ENCODE measurements around the gene ATM. TPM values are rescaled to one million over a fixed set of nuclear protein-coding genes. Genes with fewer than 3 reads are reported as not detected.
"Not testable (repeated sequence)": the region's sequence is repeated elsewhere in the genome, so short reads cannot be mapped to it uniquely, and the experiment has no call there.

Gene ATM
- total and polyA plus RNA-seq, 8 donors, result 3.1 to 518 (median 117) TPM

- peaks cover 0 to 12% (median 5%) of the 10 kb centered on the region in 4 donors for H3K9me3 ChIP-seq
- H3K4me3 ChIP-seq, result no peak overlapping the region
- TF ChIP-seq EP300 (IDR thresholded peaks at IDR 0.05), result no peak
- TF ChIP-seq POLR2A (IDR thresholded peaks at IDR 0.05), result no peak
- TF ChIP-seq, protein P1, sequence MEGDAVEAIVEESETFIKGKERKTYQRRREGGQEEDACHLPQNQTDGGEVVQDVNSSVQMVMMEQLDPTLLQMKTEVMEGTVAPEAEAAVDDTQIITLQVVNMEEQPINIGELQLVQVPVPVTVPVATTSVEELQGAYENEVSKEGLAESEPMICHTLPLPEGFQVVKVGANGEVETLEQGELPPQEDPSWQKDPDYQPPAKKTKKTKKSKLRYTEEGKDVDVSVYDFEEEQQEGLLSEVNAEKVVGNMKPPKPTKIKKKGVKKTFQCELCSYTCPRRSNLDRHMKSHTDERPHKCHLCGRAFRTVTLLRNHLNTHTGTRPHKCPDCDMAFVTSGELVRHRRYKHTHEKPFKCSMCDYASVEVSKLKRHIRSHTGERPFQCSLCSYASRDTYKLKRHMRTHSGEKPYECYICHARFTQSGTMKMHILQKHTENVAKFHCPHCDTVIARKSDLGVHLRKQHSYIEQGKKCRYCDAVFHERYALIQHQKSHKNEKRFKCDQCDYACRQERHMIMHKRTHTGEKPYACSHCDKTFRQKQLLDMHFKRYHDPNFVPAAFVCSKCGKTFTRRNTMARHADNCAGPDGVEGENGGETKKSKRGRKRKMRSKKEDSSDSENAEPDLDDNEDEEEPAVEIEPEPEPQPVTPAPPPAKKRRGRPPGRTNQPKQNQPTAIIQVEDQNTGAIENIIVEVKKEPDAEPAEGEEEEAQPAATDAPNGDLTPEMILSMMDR (IDR thresholded peaks at IDR 0.05), result no peak
- TF ChIP-seq POLR2AphosphoS5 (IDR thresholded peaks at IDR 0.05), result no peak
- H3K27me3 ChIP-seq, result no peaks in the 10 kb centered on the region
- no peak overlapping the region for H3K27ac ChIP-seq
- intact Hi-C loops (cut with DNase I; ENCODE audit: low total_unique reads), result no loop called here
- no peaks in the 10 kb centered on the region for H3K4me1 ChIP-seq
- DNase-seq, result no peak
- H3K36me3 ChIP-seq, result peaks cover 0 to 35% (median 19%) of the 10 kb centered on the region in 4 donors
Observed at GRCh38 chr11:108370315-108370714, 147.4 kb downstream of the ATM start.

DNA sequence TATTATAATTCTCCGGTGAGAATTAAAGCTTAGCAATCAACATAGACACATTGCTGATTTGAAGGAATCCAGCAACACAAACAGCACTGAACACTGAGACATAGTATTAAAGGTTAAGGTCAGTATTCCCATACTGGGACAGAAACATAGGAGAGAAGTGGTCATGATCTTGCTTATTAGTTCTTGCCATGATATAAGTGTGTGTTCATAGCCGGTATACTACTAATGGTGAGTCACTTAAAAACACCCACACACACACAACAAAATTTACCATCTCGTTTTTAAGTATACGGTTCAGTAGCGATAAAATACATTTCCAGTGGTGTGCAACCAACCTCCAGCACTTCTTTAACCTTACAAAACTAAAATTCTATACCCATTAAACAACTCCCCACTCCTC lies 148.1 kb downstream of the ATM start:
- H3K4me3 ChIP-seq, result no peak overlapping the region
- no peak overlapping the region for H3K27ac ChIP-seq
- peaks cover 0 to 12% (median 5%) of the 10 kb centered on the region in 4 donors for H3K9me3 ChIP-seq
- H3K27me3 ChIP-seq, result no peaks in the 10 kb centered on the region
- H3K4me1 ChIP-seq, result no peaks in the 10 kb centered on the region
- DNase-seq, result no peak
- intact Hi-C loops (cut with DNase I; ENCODE audit: low total_unique reads), result no loop called here
- peaks cover 0 to 28% (median 12%) of the 10 kb centered on the region in 4 donors for H3K36me3 ChIP-seq
- whole genome bisulfite sequencing, 5 donors, result 72 to 76% (median 74%) methylated on average over 5 of the region's 5 CpGs
- TF ChIP-seq POLR2A (IDR thresholded peaks at IDR 0.05) (no peak), POLR2AphosphoS5 (IDR thresholded peaks at IDR 0.05) (no peak), EP300 (IDR thresholded peaks at IDR 0.05) (no peak)
- TF ChIP-seq, protein P1 (IDR thresholded peaks at IDR 0.05), result no peak

GRCh38 chr11:108373505-108373904 lies 150.6 kb downstream of the ATM start:
- H3K4me1 ChIP-seq; H3K4me3 ChIP-seq; intact Hi-C loops (cut with DNase I; ENCODE audit: low total_unique reads); H3K27me3 ChIP-seq; H3K27ac ChIP-seq; DNase-seq; H3K36me3 ChIP-seq: not testable (repeated sequence)
- 93 to 97% (median 96%) methylated on average over 22 to 24 of the region's 24 CpGs for WGBS, 5 donors
- peaks cover 0 to 12% (median 5%) of the 10 kb centered on the region in 4 donors for H3K9me3 ChIP-seq

DNA sequence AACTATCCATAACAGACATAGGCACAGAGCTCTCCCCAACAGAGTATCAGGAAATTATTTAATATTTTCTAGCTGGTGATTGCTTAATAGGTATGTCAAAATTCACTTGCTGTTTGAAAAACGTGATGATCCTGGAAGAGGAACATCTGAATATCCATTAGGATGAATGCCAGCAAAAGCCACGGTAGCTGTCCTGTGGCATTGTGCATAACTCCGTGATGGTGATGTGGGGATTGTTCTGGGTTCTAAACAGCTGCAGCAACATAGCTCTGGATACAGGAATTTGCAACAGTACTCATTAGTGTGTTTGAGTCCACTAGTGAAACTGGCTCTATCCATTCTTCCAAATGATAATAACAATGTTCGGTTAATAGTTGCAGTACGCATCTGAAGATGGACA lies 165.7 kb downstream of the ATM start:
- 82 to 88% (median 87%) methylated on average over 5 of the region's 5 CpGs for WGBS, 5 donors
- DNase-seq, result no peak

DNA sequence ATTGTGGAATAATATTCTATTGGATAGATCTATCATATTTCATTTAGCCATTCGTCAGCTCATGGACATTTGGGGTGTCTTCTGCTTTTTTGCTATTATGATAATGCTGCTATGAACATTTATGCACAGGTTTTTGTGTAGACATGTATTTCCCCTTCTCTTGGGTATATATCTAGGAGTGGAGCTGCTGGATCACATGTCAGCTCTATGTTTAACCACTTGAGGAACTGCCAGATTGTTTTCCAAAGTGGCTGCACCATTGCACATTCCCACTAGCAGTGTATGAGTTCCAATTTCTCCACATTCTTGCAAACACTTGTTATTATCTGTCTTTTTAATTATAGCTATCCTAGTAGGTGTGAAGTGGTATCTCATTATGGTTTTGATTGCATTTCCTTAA lies 169.5 kb downstream of the ATM start:
- TF ChIP-seq POLR2A (IDR thresholded peaks at IDR 0.05), result no peak
- Histone ChIP-seq H3K27me3 (no peaks in the 10 kb centered on the region), H3K36me3 (no peaks in the 10 kb centered on the region), H3K4me3 (no peak overlapping the region), H3K9me3 (no peaks in the 10 kb centered on the region), H3K4me1 (no peaks in the 10 kb centered on the region), H3K27ac (no peak overlapping the region)
- 87 to 92% (median 89%) methylated on average over 1 of the region's 1 CpG for WGBS, 5 donors
- intact Hi-C loops (cut with DNase I; ENCODE audit: low total_unique reads), result no loop called here
- no peak for DNase-seq

More for the DNA sequence above, 165.7 kb downstream of the ATM start:
- no peaks in the 10 kb centered on the region for H3K9me3 ChIP-seq
- no peak overlapping the region for H3K27ac ChIP-seq
- H3K4me3 ChIP-seq, result no peak overlapping the region
- no peaks in the 10 kb centered on the region for H3K27me3 ChIP-seq
- intact Hi-C loops (cut with DNase I; ENCODE audit: low total_unique reads), result no loop called here
- TF ChIP-seq, protein P1 (IDR thresholded peaks at IDR 0.05), result no peak
- no peak for TF ChIP-seq POLR2A (IDR thresholded peaks at IDR 0.05)
- TF ChIP-seq POLR2AphosphoS5 (IDR thresholded peaks at IDR 0.05), result no peak
- TF ChIP-seq EP300 (IDR thresholded peaks at IDR 0.05), result no peak
- no peaks in the 10 kb centered on the region for H3K36me3 ChIP-seq
- H3K4me1 ChIP-seq, result no peaks in the 10 kb centered on the region
